ENCODE data around the gene LRRC74B.

DNA sequence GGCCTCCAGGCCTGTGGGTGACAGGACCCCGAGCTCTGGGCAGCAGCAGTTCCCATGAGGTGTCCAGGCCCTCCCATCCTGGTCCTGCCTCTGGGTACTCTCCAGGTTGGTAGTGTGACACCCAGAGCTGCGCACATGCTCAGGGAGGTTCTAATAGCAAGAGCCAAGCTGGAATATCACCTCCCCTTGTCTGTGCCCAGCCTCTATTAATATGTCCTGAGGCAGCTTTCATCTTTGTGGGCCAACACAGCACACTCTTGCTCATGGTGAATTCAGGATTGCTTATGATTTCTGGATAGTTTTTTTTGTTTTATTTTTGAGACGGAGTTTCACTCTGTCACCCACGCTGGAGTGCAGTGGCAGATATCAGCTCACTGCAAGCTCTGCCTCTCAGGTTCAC lies 27.4 kb upstream of the LRRC74B start:
- TF ChIP-seq POLR2A (IDR thresholded peaks at IDR 0.05), result no peak
- TF ChIP-seq, protein P1, sequence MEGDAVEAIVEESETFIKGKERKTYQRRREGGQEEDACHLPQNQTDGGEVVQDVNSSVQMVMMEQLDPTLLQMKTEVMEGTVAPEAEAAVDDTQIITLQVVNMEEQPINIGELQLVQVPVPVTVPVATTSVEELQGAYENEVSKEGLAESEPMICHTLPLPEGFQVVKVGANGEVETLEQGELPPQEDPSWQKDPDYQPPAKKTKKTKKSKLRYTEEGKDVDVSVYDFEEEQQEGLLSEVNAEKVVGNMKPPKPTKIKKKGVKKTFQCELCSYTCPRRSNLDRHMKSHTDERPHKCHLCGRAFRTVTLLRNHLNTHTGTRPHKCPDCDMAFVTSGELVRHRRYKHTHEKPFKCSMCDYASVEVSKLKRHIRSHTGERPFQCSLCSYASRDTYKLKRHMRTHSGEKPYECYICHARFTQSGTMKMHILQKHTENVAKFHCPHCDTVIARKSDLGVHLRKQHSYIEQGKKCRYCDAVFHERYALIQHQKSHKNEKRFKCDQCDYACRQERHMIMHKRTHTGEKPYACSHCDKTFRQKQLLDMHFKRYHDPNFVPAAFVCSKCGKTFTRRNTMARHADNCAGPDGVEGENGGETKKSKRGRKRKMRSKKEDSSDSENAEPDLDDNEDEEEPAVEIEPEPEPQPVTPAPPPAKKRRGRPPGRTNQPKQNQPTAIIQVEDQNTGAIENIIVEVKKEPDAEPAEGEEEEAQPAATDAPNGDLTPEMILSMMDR (IDR thresholded peaks at IDR 0.05), result no peak
- TF ChIP-seq POLR2AphosphoS5 (IDR thresholded peaks at IDR 0.05), result no peak
- no peak for TF ChIP-seq EP300 (IDR thresholded peaks at IDR 0.05; ENCODE audit: low read depth)

All from transverse colon (tissue), 4 donors.